Left lung (tissue), 10 donors: ENCODE data around the gene GATB. TPM values are rescaled to one million over a fixed set of nuclear protein-coding genes. Genes with fewer than 3 reads are reported as not detected.

Source experiments
- ATAC-seq: fragments of 200-7000 bp; cut with Tn5 transposase; one replicate; pipeline ENCODE4 v1.9.1; 2020; ENCODE audit warnings: moderate library complexity
- DNase-seq, 4 donors: peaks; one replicate each; pipeline ENCODE4 v3.0.0-alpha.2; 2013 to 2020
- H3K27ac ChIP-seq, 2 donors: fragments of 200-600 bp; sonication (generic) in 1 of 2; one replicate each; pipeline versions ENCODE4 v1.5.0 to v1.8.0; 2020 to 2021
- H3K27me3 ChIP-seq, 2 donors: fragments of 200-600 bp; sonication (generic) in 1 of 2; one replicate each; pipeline versions ENCODE4 v1.5.0 to v1.8.0; 2020 to 2021
- H3K36me3 ChIP-seq, 2 donors: fragments of 200-600 bp; sonication (generic) in 1 of 2; one replicate each; pipeline versions ENCODE4 v1.5.0 to v1.8.0; 2020 to 2021
- H3K4me1 ChIP-seq, 2 donors: fragments of 200-600 bp; one replicate each; pipeline ENCODE4 v1.8.0; 2021
- H3K4me3 ChIP-seq, 2 donors: fragments of 200-600 bp; sonication (generic) in 1 of 2; one replicate each; pipeline versions ENCODE4 v1.5.0 to v1.8.0; 2020 to 2021; ENCODE audit warnings: mild to moderate bottlenecking in 1 of 2
- H3K9me3 ChIP-seq, 2 donors: fragments of 200-600 bp; sonication (generic) in 1 of 2; one replicate each; pipeline versions ENCODE4 v1.5.0 to v1.8.0; 2020 to 2021
- CTCF ChIP-seq, 2 donors: fragments of 200-600 bp; sonication (generic) in 1 of 2; IDR thresholded peaks; one replicate each; pipeline versions ENCODE4 v1.5.0 to v1.8.0; 2021; ENCODE audit warnings: antibody characterized with exemption in 2 of 2
- intact Hi-C, 2 donors: fragments of 100-400 bp; cut with DNase I; formaldehyde crosslinking; loops; one replicate each; pipeline versions ENCODE4 v1.11.2 to v1.14.2; 2022
- polyA plus RNA-seq, 6 donors: library from polyadenylated mRNA; unstranded; fragments of 120-200 nt; gene quantifications; one replicate each; pipeline ENCODE4 v1.2.1, GENCODE V29; 2013; ENCODE audit not compliant: insufficient read length in 6 of 6
- total RNA-seq, 2 donors: library from RNA; stranded (reverse); fragmentation: NEBNext Ultra II Directional; extraction: Animal tissue kit (Norgen Biotek cat#: 25700); gene quantifications; one replicate each; pipeline ENCODE4 v1.2.1, GENCODE V29; 2021
- donor health status: DM: no; HTN: yes; CAD: no.
- donor health status: DM: no; HTN: no; CAD: no.

The GATB gene
- total and polyA plus RNA-seq, 8 donors = 12.9 to 22.2 (median 18.8) TPM

DNA sequence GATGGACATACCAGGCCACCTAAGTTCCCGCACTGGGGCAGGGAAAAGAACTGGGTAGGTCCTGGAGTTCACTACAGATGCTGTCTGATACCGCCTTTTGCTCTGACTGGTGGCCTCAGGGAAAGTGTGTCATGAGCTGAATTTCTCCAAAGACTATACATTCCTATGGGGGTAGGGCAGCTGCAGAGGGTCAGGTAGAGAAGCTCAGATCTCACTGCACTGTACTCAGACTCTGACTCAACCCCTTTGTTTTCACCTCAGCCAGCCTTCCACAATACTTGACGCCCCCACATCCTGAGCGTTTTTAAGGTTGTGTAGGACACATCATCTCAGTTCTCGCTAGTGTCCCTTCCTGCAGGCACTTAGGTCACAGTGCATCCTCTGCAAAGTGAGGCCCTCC, 7.8 kb downstream of the GATB start:
- Histone ChIP-seq H3K27me3 (no peaks in the 10 kb centered on the region), H3K4me3 (no peak overlapping the region), H3K36me3 (peaks cover 0 to 43% of the 10 kb centered on the region in 2 donors), H3K4me1 (no peaks in the 10 kb centered on the region), H3K9me3 (no peaks in the 10 kb centered on the region), H3K27ac (no peak overlapping the region)
- DNase-seq (no peak), ATAC-seq (no peak)
- intact Hi-C loops = no loop called here
- TF ChIP-seq CTCF (IDR thresholded peaks at IDR 0.05) = no peak

DNA sequence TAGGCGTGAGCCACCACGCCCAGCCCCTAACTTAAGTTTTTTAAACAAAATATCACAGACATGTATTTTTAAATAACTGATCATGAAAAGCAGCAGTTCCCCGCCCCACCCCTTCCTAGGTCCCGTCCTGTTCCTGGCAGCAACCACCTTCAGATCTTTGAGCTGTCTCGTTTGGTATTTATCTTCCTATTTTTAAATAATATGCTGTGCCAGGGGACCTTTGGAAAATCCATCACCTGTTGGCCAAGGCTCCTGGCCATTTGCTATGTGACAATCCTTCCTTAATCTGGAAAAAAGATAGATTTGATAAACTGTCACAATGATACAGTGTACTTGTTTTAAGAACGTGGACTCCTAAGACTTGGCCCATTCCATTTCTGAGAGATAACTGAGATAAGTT, 10.7 kb downstream of the GATB start:
- Histone ChIP-seq H3K27me3 (no peaks in the 10 kb centered on the region), H3K4me3 (no peak overlapping the region), H3K9me3 (no peaks in the 10 kb centered on the region), H3K36me3 (peaks cover 0 to 27% of the 10 kb centered on the region in 2 donors), H3K4me1 (no peaks in the 10 kb centered on the region), H3K27ac (no peak overlapping the region)
- ATAC-seq (no peak), DNase-seq (no peak)
- TF ChIP-seq CTCF (IDR thresholded peaks at IDR 0.05) = no peak
- intact Hi-C loops = no loop called here

GRCh38 chr4:151745481-151746231, 15.2 kb downstream of the GATB start:
- intact Hi-C loops = no loop called here

DNA sequence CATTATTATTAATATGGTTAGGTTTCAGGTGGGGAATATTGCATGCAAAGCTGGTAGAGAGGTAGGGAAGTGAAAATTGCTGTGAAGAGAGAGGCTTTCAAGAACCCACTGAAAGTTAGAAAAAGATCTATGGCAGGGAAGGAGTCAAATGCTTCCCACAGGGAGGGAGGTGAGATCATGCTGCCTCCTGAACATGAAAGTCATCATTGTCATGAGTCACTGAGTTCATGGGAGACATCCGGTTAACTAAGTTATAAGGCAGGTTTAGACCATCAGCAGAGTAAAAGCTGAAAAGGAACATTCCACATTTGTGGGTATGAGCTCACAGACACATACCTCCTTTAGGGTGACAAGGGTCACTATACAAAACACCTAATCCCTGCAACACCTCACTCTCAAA, 16.2 kb downstream of the GATB start:
- DNase-seq = no peak
- H3K27me3 ChIP-seq = no peaks in the 10 kb centered on the region
- no peaks in the 10 kb centered on the region for H3K9me3 ChIP-seq
- H3K27ac ChIP-seq = no peak overlapping the region
- ATAC-seq = no peak
- peaks cover 0 to 4% of the 10 kb centered on the region in 2 donors for H3K36me3 ChIP-seq
- no peaks in the 10 kb centered on the region for H3K4me1 ChIP-seq
- no peak for TF ChIP-seq CTCF (IDR thresholded peaks at IDR 0.05)
- intact Hi-C loops = no loop called here
- no peak overlapping the region for H3K4me3 ChIP-seq

More at GRCh38 chr4:151745481-151746231, 15.2 kb downstream of the GATB start:
- H3K4me3 ChIP-seq = no peak overlapping the region
- no peak for TF ChIP-seq CTCF (IDR thresholded peaks at IDR 0.05)
- no peak overlapping the region for H3K27ac ChIP-seq
- ATAC-seq = no peak
- no peak for DNase-seq
- H3K27me3 ChIP-seq = no peaks in the 10 kb centered on the region
- no peaks in the 10 kb centered on the region for H3K9me3 ChIP-seq
- no peaks in the 10 kb centered on the region for H3K4me1 ChIP-seq
- peaks cover 0 to 10% of the 10 kb centered on the region in 2 donors for H3K36me3 ChIP-seq

GRCh38 chr4:151743894-151744293, 16.9 kb downstream of the GATB start:
- Histone ChIP-seq H3K27ac (no peak overlapping the region), H3K4me3 (no peak overlapping the region), H3K9me3 (no peaks in the 10 kb centered on the region), H3K36me3 (peaks cover 0 to 7% of the 10 kb centered on the region in 2 donors), H3K27me3 (no peaks in the 10 kb centered on the region), H3K4me1 (no peaks in the 10 kb centered on the region)
- ATAC-seq = no peak
- DNase-seq = no peak
- no peak for TF ChIP-seq CTCF (IDR thresholded peaks at IDR 0.05)
- intact Hi-C loops = no loop called here
